NCI-H774 (cell line): ENCODE results near the gene NODAL.
"Not testable (repeated sequence)": the region's sequence is repeated elsewhere in the genome, so short reads cannot be mapped to it uniquely, and the experiment has no call there.

Source experiments
- DNase-seq: peaks from one replicate; lab custom pipeline; 2025; lab: John Stamatoyannopoulos, UW

NODAL gene

GRCh38 chr10:70441161-70441894, at the start of gene NODAL:
TSS of gene NODAL (minus strand) at chr10:70441681. CDS start at chr10:70441667, 14 bp downstream.
- no peak for DNase-seq

- DNase-seq: no peak
These were observed 48.7 kb upstream of the NODAL start for GRCh38 chr10:70490142-70490541.

- no peak for DNase-seq
These were observed 46.3 kb upstream of the NODAL start for GRCh38 chr10:70487824-70488223.

GRCh38 chr10:70483872-70484271, 42.4 kb upstream of the NODAL start:
- not testable (repeated sequence) for DNase-seq

GRCh38 chr10:70482982-70483760, 41.7 kb upstream of the NODAL start:
- DNase-seq: no peak

GRCh38 chr10:70481831-70482530, 40.5 kb upstream of the NODAL start:
- DNase-seq: no peak

- DNase-seq: no peak
These were observed 39.6 kb upstream of the NODAL start for GRCh38 chr10:70481105-70481504.

GRCh38 chr10:70480239-70480861, 38.9 kb upstream of the NODAL start:
- DNase-seq: no peak

GRCh38 chr10:70479626-70480238, 38.3 kb upstream of the NODAL start:
- no peak for DNase-seq

- no peak for DNase-seq
These were observed 37.7 kb upstream of the NODAL start for GRCh38 chr10:70479165-70479581.

- DNase-seq: no peak
These were observed 37.0 kb upstream of the NODAL start, which contains the start of gene PALD1 for GRCh38 chr10:70478191-70479164. TSS of gene PALD1 (plus strand) at chr10:70478767. CDS start at chr10:70525952, 47,185 bp downstream.

- DNase-seq: no peak
These were observed 36.2 kb upstream of the NODAL start for GRCh38 chr10:70477661-70478162.

GRCh38 chr10:70476249-70477035, 35.0 kb upstream of the NODAL start:
- no peak for DNase-seq

GRCh38 chr10:70475661-70476060, 34.2 kb upstream of the NODAL start:
- no peak for DNase-seq

GRCh38 chr10:70474780-70475179, 33.3 kb upstream of the NODAL start:
- DNase-seq: no peak

GRCh38 chr10:70472799-70473454, 31.4 kb upstream of the NODAL start:
- no peak for DNase-seq

- DNase-seq: no peak
These were observed 25.5 kb upstream of the NODAL start for GRCh38 chr10:70466951-70467350.

- DNase-seq: no peak
These were observed 24.4 kb upstream of the NODAL start for GRCh38 chr10:70465832-70466231.

- DNase-seq: no peak
These were observed 23.8 kb upstream of the NODAL start for GRCh38 chr10:70465278-70465677.
